T-helper 2 cell treated with Interferon-gamma antibody and Interleukin-4, amounts not matched to agents 100 ng/mL and 5 ng/mL, for 36 hours (primary cell): ENCODE measurements around the gene RPS25. TPM values are rescaled to one million over a fixed set of nuclear protein-coding genes. Genes with fewer than 3 reads are reported as not detected.
"Not testable (repeated sequence)": the region's sequence is repeated elsewhere in the genome, so short reads cannot be mapped to it uniquely, and the experiment has no call there.

Experiments used
- intact Hi-C: fragments of 100-400 bp; cut with micrococcal nuclease; formaldehyde crosslinking; loops from one replicate; pipeline ENCODE4 v1.15.1; 2023
- total RNA-seq: library from RNA; stranded (reverse); gene quantifications from 2 replicates; pipeline ENCODE4 v1.2.3, GENCODE V29; 2022

Gene RPS25
- total RNA-seq, 1 donor from 2014 or later, result 1,476 TPM

GRCh38 chr11:119041821-119042514, 23.8 kb upstream of the RPS25 start:
- intact Hi-C loops, result no loop called here

- intact Hi-C loops, result not testable (repeated sequence)
Observed at GRCh38 chr11:119039471-119039870, 21.3 kb upstream of the RPS25 start.

GRCh38 chr11:119038884-119039283, 20.7 kb upstream of the RPS25 start:
- intact Hi-C loops, result no loop called here

DNA sequence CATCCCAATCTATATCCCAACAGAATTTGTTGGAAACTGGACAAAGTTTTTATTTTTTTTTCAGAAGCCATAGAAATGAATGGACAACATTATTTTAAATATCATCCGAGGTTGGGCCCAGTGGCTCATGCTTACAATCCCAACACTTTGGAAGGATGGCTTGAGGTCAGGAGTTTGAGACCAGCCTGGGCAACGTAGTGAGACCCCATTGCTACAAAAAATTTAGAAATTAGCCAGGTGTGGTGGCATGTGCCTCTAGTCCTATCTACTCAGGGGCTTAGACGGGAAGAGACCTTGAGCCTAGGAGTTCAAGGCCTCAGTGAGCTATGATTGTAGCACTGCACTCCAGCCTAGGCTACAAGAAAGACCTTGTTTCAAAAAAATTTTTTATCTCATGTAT, 16.7 kb upstream of the RPS25 start:
- intact Hi-C loops, result no loop called here

DNA sequence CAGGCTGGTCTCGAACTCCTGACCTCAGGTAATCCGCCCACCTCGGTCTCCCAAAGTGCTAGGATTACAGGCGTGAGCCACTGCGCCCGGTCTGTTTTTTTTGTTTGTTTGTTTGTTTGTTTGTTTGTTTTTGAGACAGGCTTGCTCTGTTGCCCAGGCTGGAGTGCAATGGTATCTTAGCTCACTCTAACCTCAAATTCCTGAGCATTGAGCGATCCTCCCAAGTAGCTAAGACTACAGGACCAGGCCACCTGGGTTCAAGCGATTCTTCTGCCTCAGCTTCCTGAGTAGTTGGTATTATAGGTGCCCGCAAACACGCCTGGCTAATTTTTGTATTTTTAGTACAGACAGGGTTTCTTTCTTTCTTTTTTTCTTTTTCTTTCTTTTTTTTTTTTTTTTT, 15.3 kb upstream of the RPS25 start:
- intact Hi-C loops, result not testable (repeated sequence)

DNA sequence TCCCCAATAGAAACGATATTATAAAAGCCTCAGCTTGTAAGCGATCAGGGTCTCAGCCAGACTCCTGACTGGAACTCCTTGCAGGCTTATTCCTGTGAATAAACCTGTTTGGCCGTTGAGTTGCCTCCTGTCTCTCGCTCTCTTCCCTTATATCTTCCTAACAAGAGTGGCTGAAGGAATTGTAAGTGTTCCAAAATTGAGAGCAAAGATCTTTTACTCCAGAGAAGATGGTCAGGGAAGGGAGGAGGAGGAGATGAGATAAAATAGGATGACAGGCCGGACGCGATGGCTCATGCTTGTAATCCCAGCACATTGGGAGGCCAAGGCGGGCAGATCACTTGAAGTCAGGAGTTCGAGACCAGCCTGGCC, 13.8 kb upstream of the RPS25 start:
- intact Hi-C loops, result no loop called here

DNA sequence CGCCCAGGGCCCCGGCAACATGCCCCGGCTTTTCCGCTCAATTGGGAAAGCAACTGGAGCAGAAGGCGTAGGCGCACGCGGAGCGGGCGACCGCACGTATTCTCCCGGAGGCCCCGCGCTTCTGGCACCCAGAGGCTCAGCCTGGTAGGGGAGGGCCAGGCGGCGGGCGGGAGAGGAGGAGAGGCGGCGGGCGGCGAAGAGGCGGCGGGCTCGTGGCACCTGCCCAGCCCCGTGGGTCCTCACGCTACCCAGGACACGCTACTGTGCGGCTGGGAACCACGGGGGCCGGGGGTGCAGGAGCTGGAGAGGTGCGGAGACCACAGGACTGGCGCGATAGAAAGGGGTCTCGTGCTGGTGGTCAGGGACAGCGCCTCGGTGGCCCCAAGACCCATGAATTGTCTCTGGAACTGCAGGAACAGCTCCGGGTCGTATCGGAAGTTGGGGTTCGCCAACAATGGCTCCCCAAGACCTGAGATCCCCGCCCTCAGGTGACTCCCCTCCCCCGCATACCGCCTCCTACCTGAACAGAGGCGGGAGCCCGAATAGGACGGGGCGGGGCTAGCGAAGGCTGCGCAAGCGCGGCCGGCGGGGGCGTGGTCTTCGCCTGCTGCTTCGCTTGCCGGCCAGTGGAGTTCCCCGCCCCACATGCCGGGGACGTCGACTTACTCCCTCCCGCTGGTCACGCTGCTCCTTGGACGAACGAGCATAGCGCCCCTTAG, 12.3 kb upstream of the RPS25 start, which contains the start of gene SLC37A4:
Gene SLC37A4 (minus strand): TSS at position 549 of the 719 bp plus-strand sequence.
- intact Hi-C loops, result loop anchor here (1.0 kb wide), 3 partner anchors 12 to 32 kb away; partner anchors contain the start of genes CENATAC, HYOU1, RPS25 and TRAPPC4

DNA sequence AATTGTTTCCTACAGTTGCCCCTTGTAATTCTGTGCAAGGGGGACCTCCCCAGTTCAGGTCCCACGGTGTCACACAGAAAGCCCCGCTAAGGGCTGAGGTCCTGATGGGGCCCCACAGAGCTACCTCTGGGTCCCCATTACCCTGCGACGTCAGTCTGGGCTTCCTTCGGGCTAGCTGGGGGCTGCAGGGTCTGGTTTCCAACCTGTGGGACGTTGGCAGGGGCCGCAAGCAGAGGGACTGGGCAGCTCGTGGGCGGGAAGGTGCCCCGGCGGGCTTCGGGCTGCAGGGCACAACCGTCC, 11.8 kb upstream of the RPS25 start:
- intact Hi-C loops, result loop anchor here (1.0 kb wide), 3 partner anchors 12 to 32 kb away; partner anchors contain the start of genes CENATAC, HYOU1, RPS25 and TRAPPC4

GRCh38 chr11:119029340-119030028, 11.3 kb upstream of the RPS25 start:
- intact Hi-C loops, result loop anchor here (1.0 kb wide), 3 partner anchors 11 to 31 kb away; partner anchors contain the start of genes CENATAC, HYOU1, RPS25 and TRAPPC4

DNA sequence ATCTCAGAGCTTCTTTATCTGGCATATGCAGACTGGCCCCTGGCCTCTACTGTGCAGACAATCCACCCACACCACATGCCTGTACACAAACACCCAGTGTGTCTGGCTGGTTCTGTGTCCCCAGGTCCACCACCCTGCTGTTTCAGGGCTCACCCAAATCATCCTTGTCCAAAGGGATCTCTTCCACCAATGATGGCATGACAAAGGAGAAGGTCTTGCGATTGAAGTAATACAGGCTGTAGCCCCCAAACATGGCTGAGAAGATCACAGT, 10.9 kb upstream of the RPS25 start:
- intact Hi-C loops, result no loop called here

- intact Hi-C loops, result no loop called here
Observed at GRCh38 chr11:119028346-119029068, 10.4 kb upstream of the RPS25 start.

DNA sequence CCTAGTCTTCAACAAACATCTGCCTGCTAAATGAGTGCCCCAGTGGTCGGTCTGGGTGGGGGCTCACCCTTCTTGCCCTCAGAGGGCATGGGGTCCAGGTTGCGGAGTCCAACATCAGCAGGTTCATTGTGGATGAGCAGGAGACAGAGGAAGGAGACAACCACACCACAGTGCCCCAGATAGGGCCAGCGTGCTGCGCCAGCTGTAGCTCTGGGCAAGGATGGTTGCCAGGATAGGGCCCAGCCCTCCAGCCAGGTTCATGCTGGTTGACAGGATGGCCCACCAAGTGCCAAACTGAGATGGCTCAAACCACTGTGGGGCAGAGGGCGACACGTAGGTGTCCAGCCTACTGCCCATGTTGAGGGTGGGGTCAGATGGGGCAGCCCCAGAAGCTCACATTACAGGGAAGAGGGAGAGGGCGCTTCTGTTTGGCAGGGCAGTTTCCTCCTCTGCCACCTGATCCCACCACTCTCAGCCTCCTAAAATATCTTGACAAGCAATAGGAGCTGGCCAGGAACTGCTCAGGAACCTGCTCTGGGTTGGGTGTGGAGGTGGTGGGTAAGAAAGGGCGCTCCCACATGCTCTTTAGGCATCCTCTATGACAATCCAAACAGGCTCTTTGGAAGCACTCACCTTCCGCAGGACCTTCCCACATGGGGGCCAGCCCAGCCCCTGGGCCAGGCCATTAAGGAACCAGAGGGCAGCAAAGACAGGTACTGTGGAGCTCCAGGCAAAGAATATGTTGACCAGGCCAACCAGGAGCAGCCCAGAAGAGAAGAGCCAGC, 9.6 kb upstream of the RPS25 start:
- intact Hi-C loops, result no loop called here

GRCh38 chr11:119026970-119027369, 8.8 kb upstream of the RPS25 start:
- intact Hi-C loops, result no loop called here

- intact Hi-C loops, result no loop called here
Observed at GRCh38 chr11:119025978-119026766, 8.0 kb upstream of the RPS25 start.

- intact Hi-C loops, result no loop called here
Observed at GRCh38 chr11:119025541-119025940, 7.4 kb upstream of the RPS25 start.

GRCh38 chr11:119025099-119025473, 6.9 kb upstream of the RPS25 start:
- intact Hi-C loops, result no loop called here

- intact Hi-C loops, result no loop called here
Observed at GRCh38 chr11:119024430-119025098, 6.4 kb upstream of the RPS25 start.

DNA sequence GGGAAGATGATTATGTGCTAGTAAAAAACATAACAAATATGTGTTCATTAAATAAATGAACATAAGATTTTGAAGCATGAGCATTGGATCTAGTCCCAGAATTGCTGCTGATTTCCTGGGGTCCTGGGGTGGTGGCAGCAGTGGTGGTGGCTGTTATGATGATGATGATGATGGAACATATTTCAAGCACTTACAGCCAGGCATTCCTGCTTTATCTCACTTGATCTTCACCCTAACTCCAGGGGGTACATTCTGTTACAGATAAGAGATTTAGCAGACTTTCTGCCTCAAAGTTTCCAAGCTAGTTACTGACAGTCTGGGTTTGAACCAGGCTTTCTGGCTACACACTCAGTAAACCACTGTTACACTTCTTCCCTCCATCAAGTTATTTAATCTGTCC, 5.6 kb upstream of the RPS25 start:
- intact Hi-C loops, result no loop called here

DNA sequence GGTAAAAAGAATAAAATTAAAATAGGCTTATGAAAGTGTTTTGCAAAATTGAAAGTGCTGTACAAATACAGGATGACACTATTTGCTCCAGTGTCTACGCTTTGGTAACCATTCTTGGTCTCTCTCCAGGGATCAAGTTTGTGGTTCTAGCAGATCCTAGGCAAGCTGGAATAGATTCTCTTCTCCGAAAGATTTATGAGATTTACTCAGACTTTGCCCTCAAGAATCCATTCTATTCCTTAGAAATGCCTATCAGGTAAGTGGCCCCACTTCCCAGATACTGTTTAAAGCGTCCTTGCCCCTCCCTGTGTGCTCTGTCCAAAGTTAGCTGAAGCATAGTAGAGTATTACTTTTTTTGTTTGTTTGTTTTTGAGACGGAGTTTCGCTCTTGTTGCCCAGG, 3.5 kb upstream of the RPS25 start:
- intact Hi-C loops, result no loop called here

DNA sequence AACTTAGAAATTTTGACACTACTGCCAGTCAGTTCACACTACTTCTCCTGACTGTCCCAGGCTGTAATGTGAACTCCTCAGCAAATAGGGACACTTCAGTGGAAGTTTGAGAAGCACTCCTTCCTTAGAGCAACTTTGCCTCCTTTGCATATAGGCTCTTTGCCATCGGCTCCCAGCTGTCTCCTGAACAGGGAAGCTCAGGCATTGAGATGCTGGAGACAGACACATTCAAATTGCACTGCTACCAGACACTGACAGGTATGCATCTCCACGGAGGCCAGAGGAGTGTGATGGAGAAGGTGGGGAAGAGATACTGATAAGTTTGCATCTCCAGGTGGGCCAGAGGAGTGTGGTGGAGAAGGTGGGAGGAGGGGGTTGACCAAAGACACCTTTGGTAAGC, 1.9 kb upstream of the RPS25 start:
- intact Hi-C loops, result loop anchor here (2.0 kb wide), 2 partner anchors 91 to 229 kb away; partner anchors contain the start of gene DDX6
